BJ (cell line): ENCODE measurements around the gene MX1. TPM values are rescaled to one million over a fixed set of nuclear protein-coding genes. Genes with fewer than 3 reads are reported as not detected.

Experiments used
- CTCF ChIA-PET: fragments of 350-600 bp; formaldehyde crosslinking; extraction: SDS; loops from one replicate; lab custom pipeline; 2021; ENCODE audit warnings: antibody characterized with exemption, inconsistent platforms; lab: Yijun Ruan, JAX
- POLR2A ChIA-PET: fragments of 300-600 bp; sonication (Branson Sonifier 250); formaldehyde crosslinking; extraction: SDS; loops from one replicate; lab custom pipeline; 2021; ENCODE audit warnings: antibody characterized with exemption; lab: Charles Lee
- DNase-seq: peaks from one replicate; pipeline ENCODE4 v3.0.0-alpha.2; 2011; ENCODE audit warnings: low read depth
- H3K27me3 ChIP-seq: 2 replicates; pipeline ENCODE4 v1.6.0; 2011; ENCODE audit warnings: low read length; ENCODE audit not compliant: control insufficient read depth, insufficient read depth
- H3K36me3 ChIP-seq: 2 replicates; pipeline ENCODE4 v1.5.1; 2011; ENCODE audit warnings: low read length; ENCODE audit not compliant: control insufficient read depth, insufficient read depth
- H3K4me3 ChIP-seq: 2 replicates; pipeline ENCODE4 v1.5.1; 2011; ENCODE audit warnings: low read depth, mild to moderate bottlenecking, control low read depth, low read length
- CTCF ChIP-seq: IDR thresholded peaks from 2 replicates; pipeline ENCODE4 v1.5.1; 2011; ENCODE audit warnings: low read depth, mild to moderate bottlenecking, control low read depth, inconsistent platforms, low read length, moderate library complexity; ENCODE audit not compliant: insufficient read depth
- polyA plus RNA-seq: library from polyadenylated mRNA; depleted of rRNA; stranded (reverse); fragments of >200 nt; gene quantifications from 2 replicates; pipeline ENCODE4 v1.2.3, GENCODE V29; 2011

MX1 gene
- polyA plus RNA-seq, 1 experiment: 7.2 TPM

- Histone ChIP-seq H3K27me3 (peaks cover 3% of the 10 kb centered on the region), H3K4me3 (no peak overlapping the region), H3K36me3 (no peaks in the 10 kb centered on the region)
- ChIA-PET CTCF (no interaction called here), POLR2A (no interaction called here)
- no peak for DNase-seq
- TF ChIP-seq CTCF: no peak
These were observed 46.9 kb downstream of the MX1 start for GRCh38 chr21:41472753-41473548.

GRCh38 chr21:41475714-41476420, 49.8 kb downstream of the MX1 start:
- no peak for TF ChIP-seq CTCF
- ChIA-PET CTCF (interaction anchor here (0.8 to 1.3 kb wide), 2 partner anchors 120 to 192 kb away, joined by 3 to 4 read pairs; no protein-coding TSS in a partner anchor), POLR2A (no interaction called here)
- H3K36me3 ChIP-seq: no peaks in the 10 kb centered on the region
- peaks cover 1% of the 10 kb centered on the region; the same call in 1 of the 2 replicates for H3K27me3 ChIP-seq
- no peak for DNase-seq
- H3K4me3 ChIP-seq: no peak overlapping the region

GRCh38 chr21:41477641-41478318, 51.7 kb downstream of the MX1 start:
- no peaks in the 10 kb centered on the region; the same call in 1 of the 2 replicates for H3K27me3 ChIP-seq
- CTCF ChIA-PET: no interaction called here

GRCh38 chr21:41478319-41479177, 52.5 kb downstream of the MX1 start:
- no peak overlapping the region for H3K4me3 ChIP-seq
- H3K36me3 ChIP-seq: no peaks in the 10 kb centered on the region
- ChIA-PET POLR2A (no interaction called here), CTCF (no interaction called here)
- TF ChIP-seq CTCF: no peak
- no peak for DNase-seq
- H3K27me3 ChIP-seq: no peaks in the 10 kb centered on the region; the same call in 1 of the 2 replicates

More at GRCh38 chr21:41477641-41478318, 51.7 kb downstream of the MX1 start:
- Histone ChIP-seq H3K36me3 (no peaks in the 10 kb centered on the region), H3K4me3 (no peak overlapping the region)
- POLR2A ChIA-PET: no interaction called here
- no peak for TF ChIP-seq CTCF
- no peak for DNase-seq
